Activated CD8-positive, alpha-beta T cell treated with anti-CD3 and anti-CD28 coated beads for 36 hours (primary cell): ENCODE results near the gene IL13RA2. TPM values are rescaled to one million over a fixed set of nuclear protein-coding genes. Genes with fewer than 3 reads are reported as not detected.

ENCODE experiments used
- ATAC-seq: fragments of 200-7000 bp; cut with Tn5 transposase; one replicate; pipeline ENCODE4 v1.10.0; 2021; ENCODE audit warnings: mild to moderate bottlenecking, moderate library complexity
- CTCF ChIA-PET: fragments of 350-600 bp; sonication (Branson Sonifier 250); formaldehyde crosslinking; loops from one replicate; lab custom pipeline; 2021; ENCODE audit warnings: antibody characterized with exemption; lab: Charles Lee
- POLR2A ChIA-PET: fragments of 350-600 bp; sonication (Branson Sonifier 250); formaldehyde crosslinking; loops from one replicate; lab custom pipeline; 2021; ENCODE audit warnings: antibody characterized with exemption; lab: Charles Lee
- DNase-seq: peaks from one replicate; pipeline ENCODE4 v3.0.0-alpha.2; 2020
- H3K27ac Mint-ChIP-seq: one replicate; pipeline ENCODE4 v1.8.0; 2021; ENCODE audit warnings: mild to moderate bottlenecking, mixed read lengths
- H3K27me3 Mint-ChIP-seq: one replicate; pipeline ENCODE4 v1.8.0; 2021; ENCODE audit warnings: mixed read lengths
- H3K36me3 Mint-ChIP-seq: one replicate; pipeline ENCODE4 v1.8.0; 2021; ENCODE audit warnings: low read depth, mixed read lengths
- H3K4me1 Mint-ChIP-seq: one replicate; pipeline ENCODE4 v1.8.0; 2021; ENCODE audit warnings: low read depth, mixed read lengths
- H3K4me3 Mint-ChIP-seq: one replicate; pipeline ENCODE4 v1.8.0; 2021; ENCODE audit warnings: mild to moderate bottlenecking, moderate library complexity, mixed read lengths
- H3K9me3 Mint-ChIP-seq: one replicate; pipeline ENCODE4 v1.8.0; 2021; ENCODE audit warnings: mixed read lengths
- intact Hi-C: fragments of 100-400 bp; cut with micrococcal nuclease; formaldehyde crosslinking; loops from one replicate; pipeline ENCODE4 v1.10.0; 2022
- total RNA-seq, 2 experiments: library from RNA; stranded (reverse); gene quantifications; one replicate each; pipeline ENCODE4 v1.2.3, GENCODE V29; 2021
- TF ChIP-seq, protein P1 (sequence below): fragments of 200-600 bp; IDR thresholded peaks from one replicate; pipeline ENCODE4 v1.8.0; 2022; ENCODE audit warnings: antibody characterized with exemption, mild to moderate bottlenecking

The IL13RA2 gene
- total RNA-seq = not detected

DNA sequence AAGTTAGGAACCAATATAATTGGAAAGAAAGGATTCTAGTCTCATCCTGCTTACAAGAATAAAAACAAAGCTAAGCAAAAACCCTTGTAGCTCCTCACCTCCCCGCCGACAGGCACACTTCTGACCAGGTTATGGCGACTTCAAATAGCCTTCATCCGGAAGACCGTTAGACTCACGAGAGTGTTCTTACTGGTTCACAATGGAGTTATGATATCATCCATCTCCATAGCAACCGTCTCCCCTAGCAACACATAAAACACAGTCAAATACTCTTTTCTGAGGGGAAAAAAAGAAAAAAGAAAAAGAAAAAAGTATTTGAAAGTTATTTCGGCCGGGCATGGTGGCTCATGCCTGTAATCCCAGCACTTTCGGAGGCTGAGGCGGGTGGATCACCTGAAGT is at the start of gene IL13RA2:
IL13RA2 (minus strand) TSS at position 162 of the 400 bp plus-strand sequence. CDS start 347 bp downstream, outside the sequence.
- H3K36me3 Mint-ChIP-seq = no peaks in the 10 kb centered on the region
- TF ChIP-seq, protein P1, sequence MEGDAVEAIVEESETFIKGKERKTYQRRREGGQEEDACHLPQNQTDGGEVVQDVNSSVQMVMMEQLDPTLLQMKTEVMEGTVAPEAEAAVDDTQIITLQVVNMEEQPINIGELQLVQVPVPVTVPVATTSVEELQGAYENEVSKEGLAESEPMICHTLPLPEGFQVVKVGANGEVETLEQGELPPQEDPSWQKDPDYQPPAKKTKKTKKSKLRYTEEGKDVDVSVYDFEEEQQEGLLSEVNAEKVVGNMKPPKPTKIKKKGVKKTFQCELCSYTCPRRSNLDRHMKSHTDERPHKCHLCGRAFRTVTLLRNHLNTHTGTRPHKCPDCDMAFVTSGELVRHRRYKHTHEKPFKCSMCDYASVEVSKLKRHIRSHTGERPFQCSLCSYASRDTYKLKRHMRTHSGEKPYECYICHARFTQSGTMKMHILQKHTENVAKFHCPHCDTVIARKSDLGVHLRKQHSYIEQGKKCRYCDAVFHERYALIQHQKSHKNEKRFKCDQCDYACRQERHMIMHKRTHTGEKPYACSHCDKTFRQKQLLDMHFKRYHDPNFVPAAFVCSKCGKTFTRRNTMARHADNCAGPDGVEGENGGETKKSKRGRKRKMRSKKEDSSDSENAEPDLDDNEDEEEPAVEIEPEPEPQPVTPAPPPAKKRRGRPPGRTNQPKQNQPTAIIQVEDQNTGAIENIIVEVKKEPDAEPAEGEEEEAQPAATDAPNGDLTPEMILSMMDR = no peak
- H3K9me3 Mint-ChIP-seq = no peaks in the 10 kb centered on the region
- H3K27me3 Mint-ChIP-seq = no peaks in the 10 kb centered on the region
- no peak within 1 kb of the TSS for H3K27ac Mint-ChIP-seq
- no peaks in the 10 kb centered on the region for H3K4me1 Mint-ChIP-seq
- CTCF ChIA-PET = no interaction called here
- intact Hi-C loops = no loop called here
- H3K4me3 Mint-ChIP-seq = no peak within 1 kb of the TSS
- ATAC-seq (no peak), DNase-seq (no peak)
- POLR2A ChIA-PET = no interaction called here

DNA sequence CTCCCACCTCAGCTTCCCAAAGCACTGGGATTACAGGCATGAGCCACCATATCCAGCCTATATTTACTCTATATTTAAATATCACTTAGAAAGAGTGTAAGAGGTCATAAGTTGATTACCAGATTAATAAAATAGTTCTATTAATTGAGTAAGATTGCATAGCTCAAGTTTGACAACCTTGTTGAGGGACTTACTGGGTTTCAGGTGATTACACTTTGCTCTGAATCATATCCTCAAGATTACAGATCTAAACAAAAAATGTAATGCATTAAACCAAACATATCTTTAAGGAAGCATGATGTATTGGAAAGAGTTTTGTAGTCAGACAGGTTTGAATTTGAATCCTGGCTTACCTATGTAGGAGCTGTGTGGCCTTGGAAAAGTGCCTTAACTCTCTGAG is 47.9 kb upstream of the IL13RA2 start:
- intact Hi-C loops = no loop called here
- ChIA-PET POLR2A (no interaction called here), CTCF (no interaction called here)
- H3K4me3 Mint-ChIP-seq = no peak overlapping the region
- no peak for ATAC-seq
- H3K27ac Mint-ChIP-seq = no peak overlapping the region
- H3K27me3 Mint-ChIP-seq = no peaks in the 10 kb centered on the region
- H3K36me3 Mint-ChIP-seq = no peaks in the 10 kb centered on the region
- no peaks in the 10 kb centered on the region for H3K4me1 Mint-ChIP-seq
- no peak for DNase-seq
- TF ChIP-seq, protein P1 = no peak
- no peaks in the 10 kb centered on the region for H3K9me3 Mint-ChIP-seq

DNA sequence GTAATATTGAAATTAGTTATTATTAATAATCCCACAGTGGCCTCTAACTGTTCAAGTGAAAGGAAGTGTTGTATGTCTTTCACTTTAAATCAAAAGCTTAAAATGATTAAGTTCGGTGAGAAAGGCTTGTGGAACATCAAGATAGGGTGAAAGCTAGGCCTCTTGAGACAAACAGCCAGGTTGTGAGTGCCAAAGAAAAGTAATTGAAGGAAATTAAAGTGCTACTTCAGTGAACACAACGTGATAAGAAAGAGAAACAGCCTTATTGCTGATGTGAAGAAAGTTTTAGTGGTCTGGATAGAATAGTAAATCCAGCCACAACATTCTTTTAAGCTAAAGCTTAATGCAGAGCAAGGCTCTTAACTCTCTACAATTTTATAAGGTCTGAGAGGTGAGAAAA is 42.6 kb upstream of the IL13RA2 start:
- CTCF ChIA-PET = no interaction called here
- H3K27me3 Mint-ChIP-seq = no peaks in the 10 kb centered on the region
- POLR2A ChIA-PET = no interaction called here

GRCh38 chrX:115058276-115058675 is 40.9 kb upstream of the IL13RA2 start:
- no peaks in the 10 kb centered on the region for H3K4me1 Mint-ChIP-seq
- H3K9me3 Mint-ChIP-seq = peaks cover 2% of the 10 kb centered on the region
- ATAC-seq (no peak), DNase-seq (no peak)
- intact Hi-C loops = no loop called here
- ChIA-PET CTCF (no interaction called here), POLR2A (no interaction called here)
- H3K27me3 Mint-ChIP-seq = no peaks in the 10 kb centered on the region
- no peaks in the 10 kb centered on the region for H3K36me3 Mint-ChIP-seq
- TF ChIP-seq, protein P1 = no peak
- H3K27ac Mint-ChIP-seq = no peak overlapping the region
- H3K4me3 Mint-ChIP-seq = no peak overlapping the region

More for the DNA sequence above, 42.6 kb upstream of the IL13RA2 start:
- no peak for DNase-seq
- Mint-ChIP-seq H3K9me3 (peaks cover 2% of the 10 kb centered on the region), H3K27ac (no peak overlapping the region), H3K4me1 (no peaks in the 10 kb centered on the region), H3K4me3 (no peak overlapping the region), H3K36me3 (no peaks in the 10 kb centered on the region)
- intact Hi-C loops = no loop called here
- no peak for ATAC-seq
- TF ChIP-seq, protein P1 = no peak

- ATAC-seq = no peak
- no peak overlapping the region for H3K27ac Mint-ChIP-seq
- intact Hi-C loops = no loop called here
- TF ChIP-seq, protein P1 = no peak
- H3K4me3 Mint-ChIP-seq = no peak overlapping the region
- no peaks in the 10 kb centered on the region for H3K27me3 Mint-ChIP-seq
- peaks cover 3% of the 10 kb centered on the region for H3K9me3 Mint-ChIP-seq
- POLR2A ChIA-PET = no interaction called here
- DNase-seq = no peak
- CTCF ChIA-PET = no interaction called here
- H3K36me3 Mint-ChIP-seq = no peaks in the 10 kb centered on the region
- H3K4me1 Mint-ChIP-seq = no peaks in the 10 kb centered on the region
Measured at GRCh38 chrX:115054876-115055275, 37.5 kb upstream of the IL13RA2 start.
